GM06990 (cell line): ENCODE measurements around the gene HRAS.

Source experiments
- DNase-seq: peaks from one replicate; pipeline ENCODE4 v3.0.0-alpha.2; 2011; ENCODE audit not compliant: insufficient read length; ENCODE audit errors: extremely low read depth
- H3K27me3 ChIP-seq: replicated peaks from 2 replicates; pipeline ENCODE4 v1.6.0; 2011; ENCODE audit warnings: low read length; ENCODE audit not compliant: control insufficient read depth, insufficient read depth
- H3K36me3 ChIP-seq: 2 replicates; pipeline ENCODE4 v1.5.1; 2011; ENCODE audit warnings: low read length; ENCODE audit not compliant: control insufficient read depth, insufficient read depth
- H3K4me3 ChIP-seq: replicated peaks from 2 replicates; pipeline ENCODE4 v1.5.1; 2011; ENCODE audit warnings: low read depth, mild to moderate bottlenecking, control low read depth, low read length
- CTCF ChIP-seq: IDR thresholded peaks from 2 replicates; pipeline ENCODE4 v1.5.1; 2011; ENCODE audit warnings: low read length, control low read depth, mild to moderate bottlenecking, inconsistent platforms; ENCODE audit not compliant: insufficient read depth, poor library complexity, severe bottlenecking

The HRAS gene

GRCh38 chr11:555227-555779 lies 19.9 kb upstream of the HRAS start:
- Histone ChIP-seq H3K36me3 (no peaks in the 10 kb centered on the region), H3K4me3 (peak overlapping the region; percentile 39), H3K27me3 (peaks cover 2% of the 10 kb centered on the region)
- DNase-seq, result no peak
- no peak for TF ChIP-seq CTCF

- Histone ChIP-seq H3K27me3 (peaks cover 2% of the 10 kb centered on the region), H3K36me3 (no peaks in the 10 kb centered on the region), H3K4me3 (peak overlapping the region; percentile 49)
- peak; percentile 82 for DNase-seq
- peak; percentile 68 for TF ChIP-seq CTCF
These were observed 19.3 kb upstream of the HRAS start for GRCh38 chr11:554428-555226.

GRCh38 chr11:553988-554340 lies 18.6 kb upstream of the HRAS start:
- Histone ChIP-seq H3K27me3 (peaks cover 2% of the 10 kb centered on the region), H3K4me3 (no peak overlapping the region), H3K36me3 (no peaks in the 10 kb centered on the region)
- TF ChIP-seq CTCF, result no peak
- DNase-seq, result no peak

GRCh38 chr11:553083-553987 lies 18.0 kb upstream of the HRAS start:
- no peak overlapping the region for H3K4me3 ChIP-seq
- TF ChIP-seq CTCF, result no peak
- H3K27me3 ChIP-seq, result peaks cover 2% of the 10 kb centered on the region
- no peak for DNase-seq
- H3K36me3 ChIP-seq, result no peaks in the 10 kb centered on the region

GRCh38 chr11:551596-551995 lies 16.2 kb upstream of the HRAS start:
- Histone ChIP-seq H3K4me3 (no peak overlapping the region), H3K36me3 (no peaks in the 10 kb centered on the region), H3K27me3 (no peaks in the 10 kb centered on the region)
- TF ChIP-seq CTCF, result no peak
- DNase-seq, result no peak
